ENCODE measurements around the gene SERPINF2.

SERPINF2 gene

GRCh38 chr17:1716076-1716911, 26.4 kb upstream of the SERPINF2 start:
- peak; percentile 100 for DNase-seq (ENCODE audit: low spot score)

- peak; percentile 99 for DNase-seq (ENCODE audit: low spot score)
Observed at GRCh38 chr17:1716912-1717695, 25.6 kb upstream of the SERPINF2 start.

GRCh38 chr17:1718362-1719165, 24.1 kb upstream of the SERPINF2 start:
- no peak for DNase-seq (ENCODE audit: low spot score)

GRCh38 chr17:1720856-1721386, 21.8 kb upstream of the SERPINF2 start:
- peak; percentile 89 for DNase-seq (ENCODE audit: low spot score)

GRCh38 chr17:1722022-1722421, 20.6 kb upstream of the SERPINF2 start:
- peak; percentile 16 for DNase-seq (ENCODE audit: low spot score)

- DNase-seq (ENCODE audit: low spot score) = peak; percentile 92
Observed at GRCh38 chr17:1724351-1724868, 18.3 kb upstream of the SERPINF2 start, which contains the start of gene WDR81. WDR81 (plus strand) TSS chr17:1724704; CDS start chr17:1724960, 256 bp downstream.

- no peak for DNase-seq (ENCODE audit: low spot score)
Observed at GRCh38 chr17:1724869-1725641, 17.6 kb upstream of the SERPINF2 start.

GRCh38 chr17:1725642-1726511, 16.8 kb upstream of the SERPINF2 start:
- DNase-seq (ENCODE audit: low spot score) = no peak

- DNase-seq (ENCODE audit: low spot score) = no peak
Observed at GRCh38 chr17:1726626-1727257, 15.9 kb upstream of the SERPINF2 start.

GRCh38 chr17:1727258-1727789, 15.3 kb upstream of the SERPINF2 start:
- no peak for DNase-seq (ENCODE audit: low spot score)

GRCh38 chr17:1727876-1728630, 14.6 kb upstream of the SERPINF2 start:
- peak; percentile 46 for DNase-seq (ENCODE audit: low spot score)

- DNase-seq (ENCODE audit: low spot score) = no peak
Observed at GRCh38 chr17:1729966-1730325, 12.7 kb upstream of the SERPINF2 start.

GRCh38 chr17:1730326-1731193, 12.1 kb upstream of the SERPINF2 start:
- DNase-seq (ENCODE audit: low spot score) = peak; percentile 98

- no peak for DNase-seq (ENCODE audit: low spot score)
Observed at GRCh38 chr17:1731194-1731506, 11.5 kb upstream of the SERPINF2 start.

- DNase-seq (ENCODE audit: low spot score) = no peak
Observed at GRCh38 chr17:1732241-1732832, 10.3 kb upstream of the SERPINF2 start.

GRCh38 chr17:1732833-1733321, 9.8 kb upstream of the SERPINF2 start:
- DNase-seq (ENCODE audit: low spot score) = no peak

- no peak for DNase-seq (ENCODE audit: low spot score)
Observed at GRCh38 chr17:1733759-1734158, 8.9 kb upstream of the SERPINF2 start.

All from hematopoietic multipotent progenitor cell treated with erythropoietin and hydrocortisone succinate and interleukin-3 and kit ligand, for 17 days (in vitro differentiated cells).